Stimulated activated CD4-positive, alpha-beta T cell treated with anti-CD3 and anti-CD28 coated beads, Interleukin-2, amount 100 ng/mL, for 24 hours (primary cell): ENCODE measurements around the gene RHOD.

Source experiments
- DNase-seq, 2 donors: peaks; one replicate each; pipeline ENCODE4 v3.0.0-alpha.2; 2020

The RHOD gene

GRCh38 chr11:67062526-67063373, 6.1 kb downstream of the RHOD start:
- DNase-seq: no peak

GRCh38 chr11:67066333-67066709, 9.7 kb downstream of the RHOD start:
- no peak for DNase-seq

GRCh38 chr11:67071420-67072284, 15.0 kb downstream of the RHOD start:
- DNase-seq: peak; percentile 77 to 85

- no peak for DNase-seq
Observed at GRCh38 chr11:67072295-67072694, 15.6 kb downstream of the RHOD start.

- no peak for DNase-seq
Observed at GRCh38 chr11:67073908-67074307, 17.3 kb downstream of the RHOD start.

- DNase-seq: no peak
Observed at GRCh38 chr11:67076202-67076601, 19.6 kb downstream of the RHOD start.

GRCh38 chr11:67079065-67079705, 22.5 kb downstream of the RHOD start:
- no peak for DNase-seq

- DNase-seq: no peak
Observed at GRCh38 chr11:67082071-67082791, 25.6 kb downstream of the RHOD start.

- no peak for DNase-seq
Observed at GRCh38 chr11:67083786-67084366, 27.2 kb downstream of the RHOD start.

- no peak for DNase-seq
Observed at GRCh38 chr11:67085617-67086016, 29.0 kb downstream of the RHOD start.

- DNase-seq: no peak
Observed at GRCh38 chr11:67090717-67091116, 34.1 kb downstream of the RHOD start.

- no peak for DNase-seq
Observed at GRCh38 chr11:67095214-67095507, 38.5 kb downstream of the RHOD start.

GRCh38 chr11:67098799-67099429, 42.3 kb downstream of the RHOD start:
- no peak for DNase-seq

GRCh38 chr11:67099831-67100324, 43.2 kb downstream of the RHOD start:
- no peak for DNase-seq

GRCh38 chr11:67102664-67103063, 46.0 kb downstream of the RHOD start:
- DNase-seq: no peak

GRCh38 chr11:67105964-67106363, 49.3 kb downstream of the RHOD start:
- no peak for DNase-seq

- DNase-seq: no peak
Observed at GRCh38 chr11:67111261-67111660, 54.6 kb downstream of the RHOD start.

- no peak for DNase-seq
Observed at GRCh38 chr11:67113231-67113721, 56.6 kb downstream of the RHOD start.

GRCh38 chr11:67114275-67114896, 57.7 kb downstream of the RHOD start:
- DNase-seq: no peak

- DNase-seq: no peak
Observed at GRCh38 chr11:67116758-67117105, 60.1 kb downstream of the RHOD start.

GRCh38 chr11:67117176-67117575, 60.5 kb downstream of the RHOD start:
- no peak for DNase-seq
